DMS79 treated with DMSO at 0.1 percent for 48 hours (cell line): ENCODE measurements around the gene GMPR2.

Experiments
- DNase-seq: peaks from one replicate; lab custom pipeline; 2025; lab: John Stamatoyannopoulos, UW

Gene GMPR2

DNA sequence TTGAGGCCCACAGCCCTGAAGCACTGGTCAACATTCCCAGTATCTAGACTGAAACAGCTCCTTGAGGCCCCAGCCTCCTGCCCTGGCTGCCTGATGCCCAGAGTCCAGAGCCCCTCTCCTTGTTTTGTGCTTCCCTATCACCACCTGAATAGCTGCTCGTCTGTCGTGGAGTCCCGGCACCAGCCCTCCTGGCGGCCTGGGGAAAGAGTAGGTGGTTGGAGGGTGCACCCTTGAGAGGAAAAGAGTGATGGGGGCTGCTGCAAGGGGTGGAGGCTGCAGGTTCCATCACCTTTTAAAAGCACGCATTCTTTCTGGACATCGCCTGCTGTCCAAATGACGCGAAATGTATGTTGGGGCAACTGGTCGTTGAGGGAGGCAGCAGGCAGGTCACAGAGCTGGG is 35.5 kb downstream of the GMPR2 start:
- no peak for DNase-seq

DNA sequence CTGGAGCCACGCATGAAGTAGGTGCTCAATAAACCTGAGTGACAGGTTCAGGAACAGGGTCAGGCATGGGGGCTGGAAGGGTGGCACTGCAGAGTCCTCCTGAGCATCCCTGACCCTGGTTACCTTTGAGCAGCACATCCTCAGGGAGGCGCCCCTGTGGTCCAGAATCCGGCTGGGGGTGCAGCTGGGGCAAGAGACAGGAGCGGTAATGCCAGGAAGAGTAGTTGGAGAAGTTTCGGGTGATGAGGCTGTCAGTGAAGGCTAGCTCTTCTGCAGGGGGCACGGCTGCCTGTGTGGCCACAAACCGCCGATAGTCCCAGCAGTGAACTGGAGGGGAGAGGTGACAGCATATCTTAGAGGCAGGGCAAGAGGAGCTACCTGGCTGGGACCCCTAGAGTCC is 36.6 kb downstream of the GMPR2 start:
- DNase-seq: no peak

DNA sequence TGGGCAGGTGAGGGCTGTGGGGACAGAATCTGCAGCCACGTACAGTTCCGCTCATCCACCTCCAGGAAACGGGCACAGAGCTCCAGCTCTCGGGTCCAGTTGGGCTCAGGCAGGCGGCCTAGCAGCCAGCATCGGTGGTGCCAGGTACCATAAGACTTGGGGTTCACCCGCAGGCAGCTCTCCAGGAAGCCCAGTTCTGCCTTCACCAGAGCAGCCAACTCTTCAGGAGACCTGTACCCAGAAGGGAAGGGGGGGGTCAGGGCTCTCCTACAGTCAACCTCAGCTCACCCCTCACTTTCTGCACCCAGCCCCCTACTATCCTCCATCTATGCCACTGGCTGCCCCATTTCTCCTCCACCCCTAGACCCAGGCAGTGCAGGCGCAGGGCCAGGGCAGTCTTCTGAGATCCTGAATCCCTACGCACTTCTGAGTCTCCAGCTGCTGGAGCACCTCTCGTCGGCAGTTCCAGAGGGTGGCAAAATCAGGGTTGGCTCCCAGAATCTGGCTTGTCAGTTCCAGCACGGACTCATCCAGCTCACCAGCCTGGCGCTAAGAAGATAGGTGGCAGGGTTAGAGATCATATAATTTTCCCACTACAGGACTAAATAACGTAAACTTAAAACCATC is 37.3 kb downstream of the GMPR2 start:
- DNase-seq: no peak

DNA sequence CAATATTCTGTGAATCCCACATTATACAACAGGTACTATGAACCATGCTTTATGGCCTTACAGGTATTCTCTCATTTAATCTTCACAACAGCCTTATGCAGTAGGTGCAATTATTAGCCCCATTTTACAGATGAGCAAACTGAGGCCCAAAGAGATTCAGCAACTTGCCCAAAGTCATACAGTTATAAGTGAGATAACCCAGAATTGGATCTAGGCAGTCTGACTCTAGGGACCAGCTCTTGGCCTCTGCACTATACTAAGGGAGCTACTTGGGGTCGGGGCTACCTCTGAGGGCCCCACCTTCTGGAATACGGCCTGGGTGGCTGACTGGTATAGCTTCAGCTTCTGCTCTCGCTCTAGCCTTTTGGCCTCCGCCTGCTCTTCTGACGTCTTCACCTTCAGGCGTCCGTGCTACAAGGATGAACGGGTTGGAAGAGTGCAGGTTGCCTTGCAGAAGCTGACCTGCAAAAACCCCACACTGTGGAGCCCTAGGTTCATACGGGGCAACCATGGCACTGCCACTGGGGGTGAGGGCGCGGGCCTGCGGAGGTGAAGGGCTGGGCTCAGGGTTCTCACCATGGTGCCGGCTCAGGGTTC is 37.9 kb downstream of the GMPR2 start:
- DNase-seq: no peak

DNA sequence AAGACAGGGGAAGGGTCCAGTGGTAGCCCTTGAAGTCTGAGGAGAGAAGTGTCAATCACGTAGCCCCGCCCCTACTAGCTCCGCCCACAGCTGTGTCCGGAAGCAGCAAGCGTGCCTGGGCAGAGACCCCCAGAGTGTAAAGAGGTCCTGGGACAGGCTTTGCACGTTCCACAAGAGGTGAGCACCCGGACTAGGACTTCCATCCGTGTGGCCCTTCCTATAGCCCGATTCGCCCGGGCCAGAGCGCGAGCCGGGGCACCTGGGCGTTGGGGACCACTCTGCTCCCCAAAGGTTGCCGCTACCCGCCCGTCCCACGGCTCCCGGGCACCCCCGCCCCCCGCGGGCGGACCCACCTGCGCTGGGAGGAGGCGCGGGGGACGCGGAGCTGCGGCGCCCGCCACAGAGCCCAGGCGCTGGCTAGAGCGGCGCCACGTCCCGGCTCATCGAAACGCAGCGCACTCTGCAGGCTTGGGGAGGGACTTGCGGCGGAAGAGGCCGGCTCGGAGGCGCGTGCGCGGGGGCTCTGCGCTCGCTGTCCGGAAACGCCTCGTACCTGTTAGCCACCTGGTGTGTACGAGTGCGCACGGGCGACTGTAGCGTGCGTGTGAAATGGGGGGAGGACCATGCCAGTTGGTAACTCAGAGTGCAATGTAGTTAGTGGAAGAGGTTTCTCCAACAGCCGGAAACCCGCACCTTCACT is 38.6 kb downstream of the GMPR2 start, which contains the start of gene RABGGTA:
TSS of gene RABGGTA (minus strand) at position 464 of the 700 bp plus-strand sequence. CDS start 482 bp downstream, outside the sequence.
- peak; percentile 98 for DNase-seq

DNA sequence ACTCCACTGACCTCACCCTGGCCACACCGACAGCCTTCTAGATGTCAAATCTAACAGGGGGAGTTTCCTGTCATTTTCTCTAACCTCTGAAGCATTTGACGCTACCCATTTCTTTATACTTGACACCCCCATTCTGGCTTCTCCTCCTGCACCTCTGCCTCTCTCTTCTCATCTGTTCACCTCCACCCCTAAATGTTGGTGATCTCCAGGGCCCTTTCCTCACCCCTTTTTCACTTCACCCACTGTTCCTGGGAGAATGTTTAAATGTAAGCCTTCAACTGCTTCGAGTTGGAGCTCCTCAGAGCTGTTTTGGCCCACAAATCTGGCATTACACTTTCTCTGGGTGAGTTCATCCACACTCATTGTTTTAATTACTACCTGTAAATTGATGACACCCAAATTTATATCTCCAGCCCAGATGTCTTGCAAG is 39.1 kb downstream of the GMPR2 start:
- DNase-seq: no peak

DNA sequence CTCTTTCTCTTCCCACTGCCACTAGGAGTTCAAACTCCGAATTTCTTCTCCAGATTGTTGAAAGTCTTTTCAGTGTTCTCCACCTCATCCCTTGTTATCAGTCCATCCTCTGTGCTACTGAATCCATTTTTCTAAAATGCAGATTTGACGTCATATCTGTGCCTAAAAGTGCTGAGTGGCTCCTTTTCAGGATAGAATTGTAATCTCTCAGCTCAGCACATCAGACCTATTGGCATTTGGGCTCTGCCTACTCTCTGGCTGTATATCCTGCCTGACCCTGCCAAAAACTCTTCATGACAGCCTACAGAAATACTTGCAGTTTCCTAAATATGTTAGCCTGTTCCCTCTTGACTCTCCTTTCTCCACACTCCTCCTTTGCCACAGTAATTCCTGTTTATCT is 39.7 kb downstream of the GMPR2 start:
- DNase-seq: no peak

DNA sequence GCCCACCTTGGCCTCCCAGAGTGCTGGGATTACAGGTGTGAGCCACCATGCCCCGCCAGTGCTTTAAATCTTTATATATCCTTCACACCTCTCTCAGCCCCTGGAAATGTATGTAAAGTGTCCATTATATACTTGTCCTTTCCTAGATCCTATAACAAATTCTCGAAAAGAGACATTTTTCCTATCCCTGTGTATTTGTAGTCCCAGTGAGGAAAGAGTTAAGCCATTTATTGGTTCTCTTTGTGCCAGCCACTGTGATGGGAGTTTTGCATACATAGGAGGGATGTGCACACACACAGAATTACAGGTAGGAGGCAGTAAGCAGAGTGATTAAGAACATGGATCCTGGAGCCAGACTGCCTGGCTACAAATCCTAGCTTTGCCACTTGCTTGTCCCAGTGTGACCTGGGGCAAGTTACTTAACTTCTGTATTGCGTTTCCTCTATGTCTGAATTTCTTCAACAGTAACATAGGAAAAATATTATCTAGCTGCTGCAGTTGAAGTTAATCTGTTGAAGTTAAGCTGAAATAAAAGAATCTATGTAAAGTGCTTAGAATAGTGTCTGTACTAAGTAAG is 40.8 kb downstream of the GMPR2 start:
- DNase-seq: no peak

DNA sequence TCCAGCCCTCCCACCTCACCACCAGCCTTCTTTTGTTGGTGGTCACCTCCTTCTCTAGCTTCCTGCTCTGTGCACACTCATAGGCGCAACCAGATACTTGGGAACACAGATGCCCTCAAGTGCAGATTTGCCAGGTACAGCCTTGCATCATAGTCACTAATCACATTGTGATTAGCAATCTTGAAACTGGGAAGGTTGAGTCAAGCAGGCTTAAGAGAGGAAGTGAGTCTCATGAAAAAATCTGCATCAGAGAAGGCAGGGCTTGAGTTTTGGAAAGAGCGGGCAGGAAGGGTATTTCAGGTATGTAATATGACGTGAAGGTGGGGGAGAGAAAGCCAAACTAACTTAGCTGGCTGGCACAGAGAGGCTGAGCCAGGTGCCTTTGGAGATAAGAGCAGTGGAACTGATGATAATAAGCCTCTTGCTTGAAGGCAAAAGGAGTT is 41.4 kb downstream of the GMPR2 start:
- no peak for DNase-seq

DNA sequence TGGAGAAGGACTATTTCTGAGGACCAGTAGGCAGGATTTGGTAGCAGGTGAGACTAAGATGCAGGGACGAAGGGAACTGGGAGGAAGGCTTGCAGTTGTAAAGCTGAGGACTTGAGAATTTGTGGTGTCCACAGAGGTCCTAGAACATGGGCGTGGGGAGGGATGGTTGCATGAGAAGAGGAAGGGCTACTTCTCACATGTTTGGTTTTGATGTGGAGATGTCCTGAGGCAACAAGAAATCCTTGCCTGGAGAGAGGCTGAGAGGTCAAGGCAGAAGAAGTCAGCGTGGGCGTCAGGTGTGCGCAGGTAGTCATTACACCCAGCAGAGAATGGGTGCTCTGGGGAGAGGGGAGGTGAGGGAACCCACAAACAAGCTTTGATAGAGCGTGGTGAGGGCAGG is 44.3 kb downstream of the GMPR2 start:
- no peak for DNase-seq

DNA sequence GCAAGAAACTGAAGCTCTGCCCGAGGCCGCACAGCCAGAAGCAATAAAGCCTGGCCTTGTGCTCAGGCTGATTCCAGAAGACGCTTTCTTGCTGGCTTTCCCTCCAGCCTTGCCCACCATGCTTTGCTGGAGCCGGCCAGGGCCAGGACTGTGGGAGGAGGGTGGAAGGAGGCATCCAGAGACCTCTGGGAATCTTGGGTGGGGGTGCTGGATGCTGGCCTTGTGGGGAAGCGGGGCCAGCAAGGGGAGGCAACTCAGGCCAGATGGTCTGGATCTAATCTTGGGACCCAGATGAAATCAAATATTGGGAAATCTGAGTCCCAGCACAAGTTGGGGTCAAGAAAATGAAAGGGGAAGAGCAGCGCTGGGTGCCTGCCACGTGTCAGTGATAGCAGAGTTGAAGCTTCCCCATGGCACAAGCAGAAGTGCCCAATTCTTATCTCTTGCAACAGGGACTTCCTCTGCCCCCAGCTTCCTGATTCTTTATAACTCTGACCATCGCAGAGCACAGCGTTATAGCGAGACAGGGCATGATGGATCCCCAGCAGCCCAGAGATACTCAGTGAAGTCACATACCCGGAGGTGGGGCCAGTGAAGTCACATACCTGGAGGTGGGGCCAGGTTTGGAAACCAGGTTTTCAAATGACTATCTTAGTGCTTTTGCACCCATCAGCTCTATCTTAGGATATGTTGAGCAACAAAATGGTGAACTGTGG is 45.0 kb downstream of the GMPR2 start:
- DNase-seq: no peak

DNA sequence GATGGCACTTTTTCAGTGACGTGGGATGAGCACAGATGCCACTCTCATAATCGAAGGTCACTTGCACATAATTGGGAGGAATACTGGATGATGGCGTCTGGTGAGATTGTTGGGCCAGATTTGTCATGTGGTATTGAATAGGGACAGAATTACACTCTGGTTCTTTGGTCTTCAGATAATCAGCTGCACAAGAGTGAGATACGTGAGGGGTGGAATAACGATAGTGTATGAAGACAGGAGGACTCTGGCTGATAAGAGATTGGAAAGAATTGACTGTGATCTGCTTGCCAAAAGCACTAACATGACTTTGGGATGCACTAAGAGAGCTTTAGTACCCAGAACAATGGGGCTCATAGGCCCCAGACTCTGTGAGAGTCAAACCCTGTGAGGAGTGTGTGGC is 45.7 kb downstream of the GMPR2 start:
- DNase-seq: no peak

DNA sequence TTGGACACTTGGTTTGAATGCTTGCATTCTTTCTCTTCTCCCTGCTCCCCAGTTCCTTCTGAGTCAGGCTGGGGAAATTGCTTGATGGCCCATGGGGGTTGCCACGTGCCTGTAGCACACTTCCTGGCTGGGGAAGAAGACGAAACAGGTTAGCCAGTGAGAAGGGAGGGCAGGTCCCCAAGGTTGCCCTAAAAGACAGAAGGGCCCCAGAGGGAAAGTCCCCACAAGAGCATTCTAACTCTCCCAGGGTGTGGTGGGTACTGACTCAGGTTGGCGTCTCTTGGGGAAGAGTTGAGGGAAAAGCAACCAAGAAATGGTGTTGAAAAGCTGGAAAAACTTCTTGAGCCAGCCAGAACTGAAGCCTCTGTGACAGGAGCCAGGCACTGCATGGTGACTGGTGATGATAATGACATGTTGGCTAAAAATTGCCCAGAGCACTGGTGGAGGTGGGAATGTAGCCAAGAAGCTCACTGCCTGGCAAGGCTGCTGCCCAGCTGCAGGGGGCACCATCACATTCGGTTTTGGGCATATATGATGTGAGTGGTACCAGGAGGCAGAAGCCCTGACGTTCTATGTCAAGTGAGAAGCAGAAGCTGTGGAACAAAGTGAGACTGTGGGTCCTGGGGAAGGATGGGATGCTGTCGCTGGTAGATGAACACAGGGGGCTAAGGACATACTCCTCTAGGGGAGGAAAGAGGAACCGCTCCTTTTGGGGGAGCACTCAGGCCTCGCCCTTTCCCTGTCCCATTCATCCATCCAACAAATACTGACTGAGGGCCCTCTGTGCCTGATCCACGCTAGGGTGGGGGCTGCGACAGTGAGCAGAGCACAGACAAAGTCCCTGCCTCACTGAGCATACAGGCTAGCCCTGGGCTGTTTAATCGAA is 46.8 kb downstream of the GMPR2 start:
- DNase-seq: no peak

DNA sequence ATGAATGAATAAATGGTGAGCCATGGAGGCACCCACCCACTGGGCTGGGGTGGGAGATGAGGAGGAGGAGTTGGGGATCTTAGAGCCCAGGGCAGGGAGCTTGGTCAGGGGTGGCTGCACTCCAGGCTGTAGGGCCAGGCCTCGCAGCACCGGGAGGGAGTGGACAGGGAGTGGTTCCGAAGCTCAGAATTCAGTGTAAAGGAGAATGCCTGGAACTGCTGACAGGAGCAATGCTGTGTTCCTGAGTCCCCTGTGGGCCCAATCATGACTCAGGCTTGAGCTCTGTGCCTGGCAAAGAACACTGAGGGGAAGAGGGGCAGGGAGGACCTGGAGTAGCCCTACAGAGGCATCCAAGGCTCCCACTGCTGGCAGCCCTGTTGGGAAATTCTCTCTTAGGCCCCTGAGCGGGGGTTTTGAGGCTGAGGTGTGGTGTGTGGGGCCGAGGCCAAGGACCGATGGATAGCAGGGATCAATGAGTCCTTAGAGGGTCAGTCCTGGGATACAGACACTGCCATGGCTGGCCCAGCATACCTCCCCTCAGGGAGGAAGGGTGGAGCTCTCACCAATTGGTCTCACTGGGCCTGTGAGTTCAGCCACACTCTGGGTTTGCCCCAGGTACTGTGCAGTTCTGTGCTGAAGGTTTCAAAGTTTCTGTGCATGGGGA is 48.2 kb downstream of the GMPR2 start:
- no peak for DNase-seq

DNA sequence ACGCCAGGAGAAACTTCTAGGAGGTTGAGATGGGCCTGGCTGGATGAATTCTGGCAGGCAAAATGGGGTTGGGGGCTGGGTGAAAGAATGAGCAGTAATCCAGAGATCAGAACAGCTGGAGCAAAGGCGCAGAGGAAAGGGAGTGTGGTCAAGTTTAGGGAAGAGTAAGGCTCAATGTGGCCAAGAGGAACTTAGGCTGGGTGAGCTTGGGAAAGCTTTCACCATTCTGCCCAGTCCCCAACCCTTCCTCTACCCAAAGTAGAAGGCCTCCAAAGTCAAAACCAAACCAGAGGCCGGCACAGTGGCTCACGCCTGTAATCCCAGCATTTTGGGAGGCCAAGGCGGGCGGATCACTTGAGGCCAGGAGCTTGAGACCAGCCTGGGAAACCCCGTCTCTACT is 48.9 kb downstream of the GMPR2 start:
- no peak for DNase-seq

DNA sequence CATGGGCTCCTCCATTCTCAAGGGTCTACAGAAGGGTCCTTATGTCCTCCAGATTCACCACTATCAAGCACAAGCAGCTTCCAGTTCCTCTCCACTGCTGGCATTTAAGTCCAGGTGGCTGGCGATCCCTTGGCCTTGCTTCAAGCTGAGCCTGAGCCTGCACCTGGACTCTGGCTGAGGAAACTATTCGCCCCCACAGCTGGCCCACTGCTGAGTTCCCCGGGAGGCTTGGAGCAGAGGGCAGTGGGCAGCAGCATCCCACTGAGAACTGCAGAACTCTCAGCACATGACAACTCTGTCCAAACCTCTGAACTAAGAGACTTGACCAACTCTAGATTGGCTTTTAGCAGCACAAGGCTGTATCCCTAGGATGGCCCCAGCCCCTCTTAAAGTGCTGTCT is 50.0 kb downstream of the GMPR2 start:
- no peak for DNase-seq

DNA sequence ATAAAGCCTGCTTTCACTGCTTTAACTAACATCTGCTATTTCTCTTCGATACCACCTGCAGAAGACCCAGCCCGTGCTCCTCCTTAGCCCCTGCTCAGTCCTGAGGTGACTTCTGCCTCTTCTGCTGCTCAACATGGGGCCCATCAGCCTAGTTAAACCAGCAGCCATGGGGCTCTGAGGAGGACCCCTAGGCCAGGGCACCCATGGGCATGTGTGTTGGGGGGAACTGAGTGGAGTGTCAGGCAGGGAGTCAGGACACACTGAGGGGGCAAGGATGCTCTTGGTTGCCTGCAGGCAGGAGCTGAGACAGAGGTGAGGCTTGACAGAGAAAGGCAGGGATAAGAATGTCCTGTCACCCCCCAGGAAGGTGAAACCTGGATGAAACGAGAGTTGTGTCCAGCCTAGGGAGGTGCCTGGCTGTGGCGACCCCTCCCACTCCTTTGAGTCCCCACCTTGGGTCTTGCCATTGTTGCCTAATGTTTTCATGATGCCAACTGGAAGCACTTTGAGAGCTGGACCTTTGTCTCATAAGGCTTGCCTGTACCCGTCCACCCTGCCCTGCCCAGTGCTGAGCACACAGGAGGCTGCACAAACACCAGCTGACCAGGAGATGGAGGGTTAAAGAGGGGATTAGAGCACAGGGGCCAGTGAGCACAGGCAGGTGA is 51.2 kb downstream of the GMPR2 start:
- DNase-seq: no peak

DNA sequence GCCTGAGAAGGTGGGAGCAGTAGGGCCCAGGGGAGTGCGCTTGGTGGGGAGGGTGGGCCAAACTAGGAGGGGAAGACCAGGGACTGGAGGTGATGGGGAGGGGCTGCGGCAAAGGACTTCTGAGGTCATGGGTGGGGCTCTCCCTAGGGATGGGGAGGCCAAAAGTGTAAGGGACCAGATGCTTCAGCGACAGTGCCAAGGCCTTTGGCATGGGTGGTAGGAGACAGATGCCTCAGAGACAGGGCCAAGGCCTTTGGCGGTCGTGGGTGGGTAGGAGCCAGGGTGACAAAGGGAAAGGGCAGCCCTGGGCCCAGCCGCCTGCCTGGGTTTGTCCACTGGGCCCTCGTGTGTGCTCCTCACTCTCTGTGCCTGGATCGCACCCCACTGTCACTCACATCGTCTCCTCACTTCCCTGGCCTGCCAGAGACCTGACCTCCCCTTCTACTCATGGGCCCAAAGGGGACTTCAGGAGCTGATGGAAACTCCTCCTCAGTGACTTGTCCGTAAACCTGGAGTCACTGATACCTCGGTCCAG is 51.8 kb downstream of the GMPR2 start:
- DNase-seq: no peak

DNA sequence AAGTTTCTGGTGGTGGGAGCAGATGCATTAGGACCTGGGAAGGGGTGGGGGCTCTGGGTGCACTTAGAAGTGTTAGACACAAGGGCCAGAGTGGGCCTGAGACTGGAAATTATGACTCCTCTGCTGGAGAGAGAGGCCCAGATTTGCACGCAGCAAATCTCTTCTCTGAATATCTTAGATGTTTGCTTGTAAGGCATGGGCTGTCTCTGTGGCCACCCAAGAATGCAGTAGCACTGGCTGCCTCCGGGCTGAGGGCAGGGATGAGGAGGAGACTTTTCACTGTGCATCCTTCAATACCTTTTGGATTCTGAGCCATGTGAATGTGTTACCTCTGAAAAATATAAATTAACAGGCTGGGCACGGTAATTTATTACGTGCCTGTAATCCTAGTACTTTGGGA is 52.6 kb downstream of the GMPR2 start:
- DNase-seq: no peak

DNA sequence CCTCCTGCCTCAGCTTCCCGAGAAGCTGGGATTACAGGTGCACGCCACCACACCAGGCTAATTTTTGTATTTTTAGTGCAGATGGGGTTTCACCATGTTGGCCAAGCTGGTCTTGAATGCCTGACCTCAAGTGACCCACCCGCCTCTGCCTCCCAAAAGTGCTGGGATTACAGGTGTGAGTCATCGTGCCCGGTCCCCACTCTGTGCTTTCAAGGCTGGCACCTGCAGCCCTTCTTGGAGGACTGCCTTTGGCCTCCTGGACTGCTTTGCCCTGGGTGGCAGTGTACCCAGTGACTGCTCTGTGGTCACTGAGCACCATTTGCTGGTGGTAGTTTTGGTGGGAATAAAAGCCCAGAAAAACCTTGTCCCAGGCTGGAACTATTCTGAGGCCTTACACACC is 54.3 kb downstream of the GMPR2 start:
- DNase-seq: no peak
